Fibroblast of mammary gland (primary cell): ENCODE data around the gene CDK5RAP2.
A peak's percentile ranks its signal among the peaks of the same experiment; 100 is the strongest.
"Not testable (repeated sequence)": the region's sequence is repeated elsewhere in the genome, so short reads cannot be mapped to it uniquely, and the experiment has no call there.

Source experiments
- DNase-seq: peaks from one replicate; pipeline ENCODE4 v3.0.0-alpha.2; 2010; ENCODE audit warnings: low read depth
- H3K4me3 ChIP-seq: 2 replicates; pipeline ENCODE4 v1.5.1; 2011; ENCODE audit warnings: low read depth, mild to moderate bottlenecking, low read length, moderate library complexity; ENCODE audit not compliant: control insufficient read depth
- TF ChIP-seq, protein P1 (sequence below): conservative IDR thresholded peaks from 2 replicates; pipeline ENCODE4 v1.5.1; 2011; ENCODE audit warnings: low read depth, low read length, inconsistent platforms; ENCODE audit not compliant: control insufficient read depth, insufficient read depth

The CDK5RAP2 gene

DNA sequence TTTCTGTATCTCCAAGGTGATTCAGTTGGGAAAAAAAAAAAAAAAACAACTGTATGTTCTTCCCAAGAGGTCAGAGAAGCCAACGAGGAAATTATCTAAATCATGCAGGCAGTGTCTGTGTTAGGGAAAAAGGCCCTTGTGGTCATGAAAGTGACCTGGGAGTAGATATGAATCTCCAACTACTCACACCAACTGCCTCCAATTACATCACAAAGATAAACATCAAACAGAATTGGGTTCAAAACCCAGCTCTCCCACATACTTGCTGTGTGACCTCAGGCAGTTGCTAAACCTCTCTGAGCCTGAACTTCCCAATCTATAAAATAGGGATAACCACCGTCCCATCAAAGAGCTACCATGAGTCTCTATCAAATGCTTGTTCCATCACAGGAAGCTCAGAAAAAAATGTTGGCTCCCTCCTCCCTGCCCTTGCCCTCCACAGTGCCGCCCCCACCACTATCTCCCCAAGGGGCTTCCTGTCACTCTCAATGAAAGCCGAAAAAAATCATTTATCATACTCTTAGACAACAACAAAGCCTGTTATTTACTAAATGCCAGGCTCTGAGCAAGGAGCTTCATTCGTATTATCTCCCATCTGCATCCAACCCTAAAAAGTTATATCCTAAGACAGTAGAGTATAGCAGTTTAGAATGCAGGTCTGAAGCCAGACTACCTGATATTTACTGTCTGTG is 42.9 kb downstream of the CDK5RAP2 start:
- H3K4me3 ChIP-seq: no peak overlapping the region
- no peak for DNase-seq
- TF ChIP-seq, protein P1, sequence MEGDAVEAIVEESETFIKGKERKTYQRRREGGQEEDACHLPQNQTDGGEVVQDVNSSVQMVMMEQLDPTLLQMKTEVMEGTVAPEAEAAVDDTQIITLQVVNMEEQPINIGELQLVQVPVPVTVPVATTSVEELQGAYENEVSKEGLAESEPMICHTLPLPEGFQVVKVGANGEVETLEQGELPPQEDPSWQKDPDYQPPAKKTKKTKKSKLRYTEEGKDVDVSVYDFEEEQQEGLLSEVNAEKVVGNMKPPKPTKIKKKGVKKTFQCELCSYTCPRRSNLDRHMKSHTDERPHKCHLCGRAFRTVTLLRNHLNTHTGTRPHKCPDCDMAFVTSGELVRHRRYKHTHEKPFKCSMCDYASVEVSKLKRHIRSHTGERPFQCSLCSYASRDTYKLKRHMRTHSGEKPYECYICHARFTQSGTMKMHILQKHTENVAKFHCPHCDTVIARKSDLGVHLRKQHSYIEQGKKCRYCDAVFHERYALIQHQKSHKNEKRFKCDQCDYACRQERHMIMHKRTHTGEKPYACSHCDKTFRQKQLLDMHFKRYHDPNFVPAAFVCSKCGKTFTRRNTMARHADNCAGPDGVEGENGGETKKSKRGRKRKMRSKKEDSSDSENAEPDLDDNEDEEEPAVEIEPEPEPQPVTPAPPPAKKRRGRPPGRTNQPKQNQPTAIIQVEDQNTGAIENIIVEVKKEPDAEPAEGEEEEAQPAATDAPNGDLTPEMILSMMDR: no peak

GRCh38 chr9:120536094-120536493 is 43.9 kb downstream of the CDK5RAP2 start:
- no peak overlapping the region for H3K4me3 ChIP-seq
- TF ChIP-seq, protein P1: no peak
- DNase-seq: no peak

DNA sequence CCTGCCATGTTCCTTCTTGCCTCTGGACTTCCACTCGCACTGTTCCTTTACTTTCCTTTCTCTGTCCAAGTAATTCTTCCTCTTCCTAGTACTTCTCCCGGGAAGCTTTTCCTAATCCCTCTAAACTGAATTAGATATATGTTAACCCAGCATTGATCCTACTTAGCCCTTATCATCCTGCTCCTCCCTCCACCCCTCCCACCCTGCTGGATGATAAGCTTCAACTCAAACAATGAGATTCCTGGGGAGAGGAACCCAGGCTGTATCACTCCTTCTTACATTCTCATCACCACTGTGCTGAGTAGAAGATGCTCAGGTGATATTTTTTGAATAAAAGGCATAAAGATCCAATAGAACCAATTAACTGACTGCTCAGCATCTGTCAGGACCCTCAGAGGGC is 45.7 kb downstream of the CDK5RAP2 start:
- H3K4me3 ChIP-seq: no peak overlapping the region
- TF ChIP-seq, protein P1: no peak
- no peak for DNase-seq

- no peak overlapping the region for H3K4me3 ChIP-seq
- TF ChIP-seq, protein P1: no peak
- DNase-seq: no peak
Observed at GRCh38 chr9:120532891-120533290, 47.1 kb downstream of the CDK5RAP2 start.

GRCh38 chr9:120532475-120532874 is 47.5 kb downstream of the CDK5RAP2 start:
- DNase-seq: peak; percentile 71
- H3K4me3 ChIP-seq: no peak overlapping the region
- TF ChIP-seq, protein P1: no peak

- peak; percentile 48 for DNase-seq
- H3K4me3 ChIP-seq: no peak overlapping the region
- TF ChIP-seq, protein P1: peak; percentile 54
Observed at GRCh38 chr9:120531683-120532300, 48.2 kb downstream of the CDK5RAP2 start.

DNA sequence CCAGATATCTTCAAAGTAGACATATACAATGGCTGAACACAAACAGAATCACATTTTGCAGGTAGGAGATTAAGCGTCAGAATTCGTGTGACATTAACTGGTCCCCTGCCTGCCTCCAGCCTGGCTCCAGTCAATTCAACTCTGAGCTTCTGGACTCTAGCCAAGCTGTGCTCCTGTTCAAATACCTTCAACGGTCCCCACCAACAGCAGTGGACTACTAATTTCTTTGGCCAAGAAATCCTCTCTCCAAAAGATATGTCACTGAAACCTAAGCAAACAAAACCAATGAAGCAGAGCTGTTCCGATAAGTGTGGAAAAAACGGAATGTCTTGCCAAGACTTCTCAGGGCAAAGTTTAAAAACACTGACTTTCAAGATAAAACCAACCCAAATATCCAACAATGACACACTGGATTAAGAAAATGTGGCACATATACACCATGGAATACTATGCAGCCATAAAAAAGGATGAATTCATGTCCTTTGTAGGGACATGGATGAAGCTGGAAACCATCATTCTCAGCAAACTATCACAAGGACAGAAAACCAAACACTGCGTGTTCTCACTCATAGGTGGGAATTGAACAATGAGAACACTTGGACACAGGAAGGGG is 49.6 kb downstream of the CDK5RAP2 start:
- DNase-seq, H3K4me3 ChIP-seq: not testable (repeated sequence)
